Measurements from ENCODE around the gene RPH3AL.
A peak's percentile ranks its signal among the peaks of the same experiment; 100 is the strongest.
"Not testable (repeated sequence)": the region's sequence is repeated elsewhere in the genome, so short reads cannot be mapped to it uniquely, and the experiment has no call there.

The RPH3AL gene

DNA sequence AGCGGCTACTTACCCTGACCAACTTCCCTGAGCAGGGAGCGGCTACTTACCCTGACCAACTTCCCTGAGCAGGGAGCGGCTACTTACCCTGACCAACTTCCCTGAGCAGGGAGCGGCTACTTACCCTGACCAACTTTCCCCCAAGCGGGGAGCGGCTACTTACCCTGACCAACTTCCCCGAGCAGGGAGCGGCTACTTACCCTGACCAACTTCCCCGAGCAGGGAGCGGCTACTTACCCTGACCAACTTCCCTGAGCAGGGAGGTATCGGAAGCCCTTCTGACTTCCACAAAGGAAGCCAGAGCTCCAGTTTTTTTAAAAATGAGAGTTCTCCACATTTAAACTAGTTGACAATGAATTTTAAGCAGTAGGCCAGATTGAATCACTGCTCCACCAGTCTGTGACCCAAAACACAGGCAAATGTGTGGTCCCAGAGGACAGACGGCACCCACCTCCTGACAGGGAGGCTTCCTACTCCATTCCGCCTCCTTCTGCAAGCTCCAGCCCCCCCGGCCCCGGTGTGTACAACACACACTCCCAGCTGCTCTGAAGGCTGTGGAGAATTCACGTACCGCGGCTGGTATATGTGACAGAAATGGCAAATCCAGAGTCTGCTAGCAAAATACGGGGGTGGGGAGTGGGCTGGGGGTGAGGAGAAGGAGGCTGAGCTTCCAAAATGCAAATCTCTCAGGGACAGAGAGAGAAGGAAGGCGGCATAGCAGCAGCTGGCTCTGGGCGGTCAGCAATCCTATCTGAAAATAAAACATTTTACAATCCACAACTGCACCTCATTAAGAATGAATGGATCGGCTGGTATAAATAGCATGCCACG, 118.2 kb downstream of the RPH3AL start:
- not testable (repeated sequence) for H3K79me1 ChIP-seq (ENCODE audit: low read length); H3K4ac ChIP-seq (ENCODE audit: low read depth, low read length); H3K27ac ChIP-seq (ENCODE audit: low read depth, low read length); H3K36me3 ChIP-seq (ENCODE audit: control insufficient read depth, insufficient read depth, low read length); H2AK5ac ChIP-seq (ENCODE audit: low read length); H2BK5ac ChIP-seq (ENCODE audit: low read length); H3K4me1 ChIP-seq (ENCODE audit: control insufficient read depth, low read depth, low read length); H3K79me2 ChIP-seq (ENCODE audit: control insufficient read depth, insufficient read depth, low read length); H3K4me3 ChIP-seq (ENCODE audit: low read length); DNase-seq; H3K23ac ChIP-seq (ENCODE audit: low read length); H3K4me2 ChIP-seq (ENCODE audit: low read length); H3K27me3 ChIP-seq (ENCODE audit: insufficient read depth, low read length, poor library complexity); H3K9ac ChIP-seq (ENCODE audit: low read length); H2BK15ac ChIP-seq (replicated peaks; ENCODE audit: low read depth); H3K18ac ChIP-seq (ENCODE audit: low read length); H2BK120ac ChIP-seq (ENCODE audit: low read depth, low read length); H4K5ac ChIP-seq (ENCODE audit: low read length); H4K8ac ChIP-seq (ENCODE audit: low read depth, low read length)
- no CpG with 5 or more reads among the region's 23 CpGs for WGBS (ENCODE audit: extremely low coverage, insufficient coverage, low lambda C conversion rate)
- peak overlapping the region; percentile 34 for H3K56ac ChIP-seq (ENCODE audit: low read length)

DNA sequence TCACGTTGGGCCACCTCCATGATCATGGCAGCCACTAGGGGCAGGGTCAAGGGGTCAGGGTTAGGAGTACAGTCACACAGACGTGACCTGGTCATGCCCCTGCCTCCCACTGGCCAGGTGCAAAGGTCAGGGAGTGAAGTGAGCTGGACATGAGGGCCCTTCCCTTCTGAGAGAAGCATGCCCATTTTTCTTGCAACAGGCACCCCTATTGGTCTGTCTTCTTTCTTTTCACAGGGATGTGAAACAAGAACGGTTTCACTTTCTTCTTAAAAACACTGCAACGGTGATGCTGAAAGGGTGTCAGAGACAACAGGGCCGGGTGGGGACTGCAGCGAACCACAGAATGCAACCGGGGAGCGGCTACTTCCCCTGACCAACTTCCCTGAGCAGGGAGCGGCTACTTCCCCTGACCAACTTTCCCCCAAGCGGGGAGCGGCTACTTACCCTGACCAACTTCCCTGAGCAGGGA, 119.1 kb downstream of the RPH3AL start:
- H4K5ac ChIP-seq (ENCODE audit: low read length), result no peak overlapping the region
- H2BK15ac ChIP-seq (replicated peaks; ENCODE audit: low read depth), result no peak overlapping the region
- no peaks in the 10 kb centered on the region for H3K27me3 ChIP-seq (ENCODE audit: insufficient read depth, low read length, poor library complexity)
- H2BK120ac ChIP-seq (ENCODE audit: low read depth, low read length), result no peak overlapping the region
- no peaks in the 10 kb centered on the region for H3K79me2 ChIP-seq (ENCODE audit: control insufficient read depth, insufficient read depth, low read length)
- H3K56ac ChIP-seq (ENCODE audit: low read length), result no peak overlapping the region
- H4K8ac ChIP-seq (ENCODE audit: low read depth, low read length), result no peak overlapping the region
- DNase-seq, result no peak
- no peak overlapping the region for H3K23ac ChIP-seq (ENCODE audit: low read length)
- H3K27ac ChIP-seq (ENCODE audit: low read depth, low read length), result no peak overlapping the region
- H2BK5ac ChIP-seq (ENCODE audit: low read length), result no peak overlapping the region
- no peaks in the 10 kb centered on the region for H3K79me1 ChIP-seq (ENCODE audit: low read length)
- no peak overlapping the region for H2AK5ac ChIP-seq (ENCODE audit: low read length)
- no peak overlapping the region for H3K9ac ChIP-seq (ENCODE audit: low read length)
- no peak overlapping the region for H3K4me3 ChIP-seq (ENCODE audit: low read length)
- no peak overlapping the region for H3K4me2 ChIP-seq (ENCODE audit: low read length)
- H3K36me3 ChIP-seq (ENCODE audit: control insufficient read depth, insufficient read depth, low read length), result no peaks in the 10 kb centered on the region
- no CpG with 5 or more reads among the region's 11 CpGs for WGBS (ENCODE audit: extremely low coverage, insufficient coverage, low lambda C conversion rate)
- no peaks in the 10 kb centered on the region for H3K4me1 ChIP-seq (ENCODE audit: control insufficient read depth, low read depth, low read length)
- no peak overlapping the region for H3K4ac ChIP-seq (ENCODE audit: low read depth, low read length)
- H3K18ac ChIP-seq (ENCODE audit: low read length), result no peak overlapping the region

DNA sequence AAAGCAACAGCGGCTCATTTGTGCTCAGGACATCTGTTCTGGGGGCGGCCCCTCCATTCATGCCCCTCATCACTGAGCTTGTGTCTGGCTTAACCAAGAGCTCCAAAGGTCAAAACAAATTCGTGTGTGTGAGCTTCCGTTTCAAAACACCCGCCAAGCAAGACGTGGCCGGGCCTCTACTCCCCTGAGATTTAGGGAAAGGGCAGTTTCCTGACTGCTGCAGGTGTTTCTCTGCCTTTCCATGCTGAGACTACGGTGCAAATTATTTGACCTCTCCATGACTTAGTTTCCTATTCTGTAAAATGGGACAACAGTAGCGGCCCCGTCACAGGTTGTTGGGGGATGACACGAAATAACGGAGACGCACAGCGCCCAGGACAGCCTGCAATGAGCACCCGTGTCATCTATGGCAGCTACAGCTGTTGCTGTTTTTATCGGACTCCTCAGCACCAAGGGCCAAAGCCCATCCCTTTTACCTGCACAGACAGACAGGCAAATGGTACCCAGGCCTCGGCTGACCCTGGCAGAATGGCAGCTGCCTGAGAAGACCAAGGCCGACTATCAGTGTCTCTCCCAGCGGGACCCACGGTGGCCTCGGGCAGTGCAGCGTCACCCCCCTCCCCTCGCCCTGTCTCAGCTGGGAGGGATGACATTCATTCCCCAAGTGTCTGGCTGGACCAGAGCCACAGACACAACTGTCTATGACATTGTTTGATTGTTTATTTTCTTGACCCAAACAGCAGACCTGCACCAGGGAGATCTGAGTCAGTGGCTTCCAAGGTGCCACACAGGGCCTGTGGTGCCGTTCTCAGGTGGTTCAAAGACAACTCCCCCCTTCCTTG, 120.4 kb downstream of the RPH3AL start:
- H3K79me2 ChIP-seq (ENCODE audit: control insufficient read depth, insufficient read depth, low read length), result no peaks in the 10 kb centered on the region
- no CpG with 5 or more reads among the region's 24 CpGs for WGBS (ENCODE audit: extremely low coverage, insufficient coverage, low lambda C conversion rate)
- no peak overlapping the region for H2BK15ac ChIP-seq (replicated peaks; ENCODE audit: low read depth)
- no peak overlapping the region for H2AK5ac ChIP-seq (ENCODE audit: low read length)
- DNase-seq, result no peak
- no peak overlapping the region for H3K4ac ChIP-seq (ENCODE audit: low read depth, low read length)
- no peaks in the 10 kb centered on the region for H3K27me3 ChIP-seq (ENCODE audit: insufficient read depth, low read length, poor library complexity)
- no peak overlapping the region for H3K56ac ChIP-seq (ENCODE audit: low read length)
- no peak overlapping the region for H3K4me2 ChIP-seq (ENCODE audit: low read length)
- H3K9ac ChIP-seq (ENCODE audit: low read length), result no peak overlapping the region
- H3K18ac ChIP-seq (ENCODE audit: low read length), result no peak overlapping the region
- H2BK120ac ChIP-seq (ENCODE audit: low read depth, low read length), result no peak overlapping the region
- no peak overlapping the region for H3K4me3 ChIP-seq (ENCODE audit: low read length)
- H3K4me1 ChIP-seq (ENCODE audit: control insufficient read depth, low read depth, low read length), result no peaks in the 10 kb centered on the region
- H2BK5ac ChIP-seq (ENCODE audit: low read length), result no peak overlapping the region
- no peaks in the 10 kb centered on the region for H3K79me1 ChIP-seq (ENCODE audit: low read length)
- H4K8ac ChIP-seq (ENCODE audit: low read depth, low read length), result no peak overlapping the region
- no peak overlapping the region for H3K23ac ChIP-seq (ENCODE audit: low read length)
- H4K5ac ChIP-seq (ENCODE audit: low read length), result no peak overlapping the region
- H3K36me3 ChIP-seq (ENCODE audit: control insufficient read depth, insufficient read depth, low read length), result no peaks in the 10 kb centered on the region
- no peak overlapping the region for H3K27ac ChIP-seq (ENCODE audit: low read depth, low read length)

DNA sequence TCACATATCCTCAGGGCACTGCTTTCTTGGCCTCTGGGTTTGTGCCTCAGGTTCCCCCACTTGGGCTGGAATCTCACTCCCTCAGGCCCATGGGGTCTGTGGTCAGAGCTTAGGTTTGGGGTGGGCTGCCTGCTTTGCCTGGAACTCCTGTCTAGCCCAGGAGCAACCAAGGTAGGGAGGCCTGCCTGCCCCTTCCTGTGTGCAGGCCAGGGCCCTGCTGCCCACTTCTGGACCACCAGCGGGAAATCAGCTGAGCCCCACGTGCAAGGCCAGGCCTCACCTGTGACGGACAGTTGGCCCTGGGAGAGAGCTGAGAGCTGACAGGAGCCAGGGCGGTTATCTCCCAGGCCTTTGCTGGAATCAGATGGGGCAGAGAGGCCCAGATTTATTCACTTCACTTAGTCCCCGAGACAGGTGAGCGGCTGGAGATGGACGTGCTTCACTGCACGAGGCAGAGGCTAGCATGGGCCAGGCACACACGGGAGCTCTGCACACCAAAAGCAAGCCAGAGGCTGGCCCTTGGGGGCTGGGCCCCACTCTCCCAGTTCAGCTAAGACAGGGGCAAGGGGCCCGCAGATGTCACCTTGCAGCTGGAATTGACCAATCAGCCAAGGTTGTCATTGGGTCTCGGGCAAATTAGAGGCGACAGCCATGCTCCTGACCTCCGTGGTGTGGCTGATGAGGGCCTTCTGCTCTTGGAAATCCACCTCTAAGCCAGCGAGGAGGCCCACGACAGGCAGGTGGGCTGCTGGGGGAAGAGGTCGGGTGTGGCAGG, 121.2 kb downstream of the RPH3AL start:
- DNase-seq, result no peak
- no peaks in the 10 kb centered on the region for H3K4me1 ChIP-seq (ENCODE audit: control insufficient read depth, low read depth, low read length)

DNA sequence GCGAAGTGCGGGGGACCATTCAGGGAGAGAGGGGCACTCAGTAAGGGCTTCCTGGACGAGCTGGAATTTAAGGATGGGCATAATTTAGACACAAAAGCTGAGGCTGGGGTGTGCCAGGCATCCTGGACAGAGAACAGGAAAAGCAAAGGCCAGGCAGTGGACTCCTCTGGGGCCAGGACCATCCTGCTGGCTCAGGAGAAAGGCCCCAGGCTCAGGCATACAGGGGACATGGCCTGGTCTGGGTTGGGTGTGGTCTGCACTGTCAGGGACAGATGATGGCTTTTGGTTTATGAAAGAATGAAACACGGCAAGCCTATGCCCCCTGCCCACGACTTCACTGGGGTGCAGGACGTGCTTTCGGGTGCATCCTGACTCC, 122.2 kb downstream of the RPH3AL start:
- no peak for DNase-seq
- Histone ChIP-seq H2AK5ac (ENCODE audit: low read length) (no peak overlapping the region), H3K27me3 (ENCODE audit: insufficient read depth, low read length, poor library complexity) (no peaks in the 10 kb centered on the region), H3K79me2 (ENCODE audit: control insufficient read depth, insufficient read depth, low read length) (no peaks in the 10 kb centered on the region), H3K4me2 (ENCODE audit: low read length) (no peak overlapping the region), H3K18ac (ENCODE audit: low read length) (no peak overlapping the region), H2BK120ac (ENCODE audit: low read depth, low read length) (no peak overlapping the region), H3K4ac (ENCODE audit: low read depth, low read length) (no peak overlapping the region), H3K4me3 (ENCODE audit: low read length) (no peak overlapping the region), H3K4me1 (ENCODE audit: control insufficient read depth, low read depth, low read length) (no peaks in the 10 kb centered on the region), H4K5ac (ENCODE audit: low read length) (no peak overlapping the region), H3K27ac (ENCODE audit: low read depth, low read length) (no peak overlapping the region), H4K8ac (ENCODE audit: low read depth, low read length) (no peak overlapping the region), H2BK15ac (replicated peaks; ENCODE audit: low read depth) (no peak overlapping the region), H2BK5ac (ENCODE audit: low read length) (no peak overlapping the region), H3K56ac (ENCODE audit: low read length) (no peak overlapping the region), H3K9ac (ENCODE audit: low read length) (no peak overlapping the region), H3K23ac (ENCODE audit: low read length) (no peak overlapping the region), H3K79me1 (ENCODE audit: low read length) (no peaks in the 10 kb centered on the region), H3K36me3 (ENCODE audit: control insufficient read depth, insufficient read depth, low read length) (no peaks in the 10 kb centered on the region)
- WGBS (ENCODE audit: extremely low coverage, insufficient coverage, low lambda C conversion rate), result no CpG with 5 or more reads among the region's 7 CpGs

More for the DNA sequence above, 121.2 kb downstream of the RPH3AL start:
- Histone ChIP-seq H4K5ac (ENCODE audit: low read length) (no peak overlapping the region), H3K4me2 (ENCODE audit: low read length) (no peak overlapping the region), H3K9ac (ENCODE audit: low read length) (no peak overlapping the region), H2AK5ac (ENCODE audit: low read length) (no peak overlapping the region), H4K8ac (ENCODE audit: low read depth, low read length) (no peak overlapping the region), H3K56ac (ENCODE audit: low read length) (no peak overlapping the region), H3K4ac (ENCODE audit: low read depth, low read length) (no peak overlapping the region), H2BK120ac (ENCODE audit: low read depth, low read length) (no peak overlapping the region), H3K79me1 (ENCODE audit: low read length) (no peaks in the 10 kb centered on the region), H3K23ac (ENCODE audit: low read length) (no peak overlapping the region), H3K36me3 (ENCODE audit: control insufficient read depth, insufficient read depth, low read length) (no peaks in the 10 kb centered on the region), H3K27me3 (ENCODE audit: insufficient read depth, low read length, poor library complexity) (no peaks in the 10 kb centered on the region), H3K27ac (ENCODE audit: low read depth, low read length) (no peak overlapping the region), H3K4me3 (ENCODE audit: low read length) (no peak overlapping the region), H2BK15ac (replicated peaks; ENCODE audit: low read depth) (no peak overlapping the region), H3K18ac (ENCODE audit: low read length) (no peak overlapping the region), H3K79me2 (ENCODE audit: control insufficient read depth, insufficient read depth, low read length) (no peaks in the 10 kb centered on the region), H2BK5ac (ENCODE audit: low read length) (no peak overlapping the region)
- WGBS (ENCODE audit: extremely low coverage, insufficient coverage, low lambda C conversion rate), result no CpG with 5 or more reads among the region's 16 CpGs
